Left ventricle myocardium inferior (tissue), 1 donor: ENCODE results near the gene SEC14L1. TPM values are rescaled to one million over a fixed set of nuclear protein-coding genes. Genes with fewer than 3 reads are reported as not detected.

Experiments used
- DNase-seq: peaks from one replicate; pipeline ENCODE4 v3.0.0-alpha.2; 2020
- H3K27ac ChIP-seq: fragments of 200-600 bp; replicated peaks from 2 replicates; pipeline ENCODE4 v1.8.0; 2021
- H3K27me3 ChIP-seq: fragments of 200-600 bp; 2 replicates; pipeline ENCODE4 v1.8.0; 2021; ENCODE audit warnings: low read depth
- H3K36me3 ChIP-seq: fragments of 200-600 bp; 2 replicates; pipeline ENCODE4 v1.8.0; 2021
- H3K4me1 ChIP-seq: fragments of 200-600 bp; 2 replicates; pipeline ENCODE4 v1.8.0; 2021
- H3K4me3 ChIP-seq: fragments of 200-600 bp; 2 replicates; pipeline ENCODE4 v1.8.0; 2021; ENCODE audit warnings: mild to moderate bottlenecking, moderate library complexity
- H3K9me3 ChIP-seq: fragments of 200-600 bp; replicated peaks from 2 replicates; pipeline ENCODE4 v1.8.0; 2021
- CTCF ChIP-seq: fragments of 200-600 bp; IDR thresholded peaks from 2 replicates; pipeline ENCODE4 v1.8.0; 2021; ENCODE audit warnings: antibody characterized with exemption, mild to moderate bottlenecking, borderline replicate concordance
- intact Hi-C: fragments of 100-400 bp; cut with micrococcal nuclease; formaldehyde crosslinking; loops from one replicate; pipeline ENCODE4 v1.11.0; 2022
- long read RNA-seq: library from polyadenylated mRNA; unstranded; transcript quantifications from one replicate; pipeline ENCODE4 v2.0.0, GENCODE V29; 2021
- total RNA-seq: library from RNA; stranded (reverse); fragmentation: NEBNext Ultra II Directional; extraction: Animal tissue kit (Norgen Biotek cat#: 25700); gene quantifications from one replicate; pipeline ENCODE4 v1.2.1, GENCODE V29; 2021
- donor health status: DM: no; HTN: yes; CAD: no; lungs with severe emphysema.

Gene SEC14L1
- 55.5 TPM for total RNA-seq
- long read RNA-seq, full-length matches to known transcripts: 14 of 50 reads
- long read RNA-seq, partial matches to known transcripts: 17 of 50 reads
- long read RNA-seq, other reads (novel, unspliced or antisense): 19 of 50 reads

- TF ChIP-seq CTCF: no peak
- Histone ChIP-seq H3K27me3 (no peaks in the 10 kb centered on the region), H3K9me3 (peaks cover 16% of the 10 kb centered on the region), H3K27ac (peak within 1 kb of the TSS; percentile 93), H3K36me3 (peaks cover 21% of the 10 kb centered on the region), H3K4me1 (peaks cover 67% of the 10 kb centered on the region), H3K4me3 (peak within 1 kb of the TSS; percentile 84)
- intact Hi-C loops: no loop called here
- DNase-seq: peak; percentile 23
Measured at GRCh38 chr17:77140878-77141767, at the start of gene SEC14L1. SEC14L1 (plus strand) TSS chr17:77140969; CDS start chr17:77143597, 2,628 bp downstream.

- no peaks in the 10 kb centered on the region for H3K9me3 ChIP-seq
- no peak for TF ChIP-seq CTCF
- no peak overlapping the region for H3K27ac ChIP-seq
- H3K4me1 ChIP-seq: peaks cover 82% of the 10 kb centered on the region
- no peak overlapping the region for H3K4me3 ChIP-seq
- no peak for DNase-seq
- no peaks in the 10 kb centered on the region for H3K27me3 ChIP-seq
- peaks cover 56% of the 10 kb centered on the region for H3K36me3 ChIP-seq
- intact Hi-C loops: loop anchor here (10.0 kb wide), 1 partner anchor 113 kb away; no protein-coding TSS in a partner anchor
Measured at GRCh38 chr17:77092025-77092424, 48.7 kb upstream of the SEC14L1 start.

GRCh38 chr17:77095461-77095860 lies 45.3 kb upstream of the SEC14L1 start:
- intact Hi-C loops: loop anchor here (5.0 to 10.0 kb wide), 2 partner anchors 42 to 109 kb away; no protein-coding TSS in a partner anchor
- H3K27me3 ChIP-seq: no peaks in the 10 kb centered on the region
- peak overlapping the region; percentile 87 for H3K27ac ChIP-seq
- H3K4me3 ChIP-seq: no peak overlapping the region
- no peak for TF ChIP-seq CTCF
- peaks cover 50% of the 10 kb centered on the region for H3K36me3 ChIP-seq
- no peaks in the 10 kb centered on the region for H3K9me3 ChIP-seq
- no peak for DNase-seq
- peaks cover 79% of the 10 kb centered on the region for H3K4me1 ChIP-seq

- peak; percentile 78 for TF ChIP-seq CTCF
- peak overlapping the region; percentile 12 for H3K4me3 ChIP-seq
- intact Hi-C loops: loop anchor here (5.0 to 10.0 kb wide), 2 partner anchors 41 to 108 kb away; no protein-coding TSS in a partner anchor
- H3K36me3 ChIP-seq: peaks cover 40% of the 10 kb centered on the region
- H3K9me3 ChIP-seq: no peaks in the 10 kb centered on the region
- no peak for DNase-seq
- H3K4me1 ChIP-seq: peaks cover 67% of the 10 kb centered on the region
- H3K27ac ChIP-seq: peak overlapping the region; percentile 87
- no peaks in the 10 kb centered on the region for H3K27me3 ChIP-seq
Measured at GRCh38 chr17:77096570-77097214, 44.1 kb upstream of the SEC14L1 start.

- H3K27me3 ChIP-seq: no peaks in the 10 kb centered on the region
- H3K4me3 ChIP-seq: no peak overlapping the region
- intact Hi-C loops: loop anchor here (5.0 to 10.0 kb wide), 2 partner anchors 40 to 107 kb away; no protein-coding TSS in a partner anchor
- peaks cover 30% of the 10 kb centered on the region for H3K36me3 ChIP-seq
- no peaks in the 10 kb centered on the region for H3K9me3 ChIP-seq
- TF ChIP-seq CTCF: no peak
- peak overlapping the region; percentile 87 for H3K27ac ChIP-seq
- peaks cover 59% of the 10 kb centered on the region for H3K4me1 ChIP-seq
- no peak for DNase-seq
Measured at GRCh38 chr17:77097631-77098180, 43.1 kb upstream of the SEC14L1 start.
